Body of pancreas (tissue), 4 donors: Measurements from ENCODE around the gene NR2F1-AS1.

Experiments used
- CTCF ChIP-seq, 7 experiments: fragments of 450-650 bp in 4 of 7; fragments of 200-600 bp in 3 of 7; sonication (generic) in 3 of 7; IDR thresholded peaks; one replicate each; pipeline ENCODE4 v1.5.1; 2016 to 2019; ENCODE audit warnings: antibody characterized with exemption in 7 of 7
- POLR2A ChIP-seq, 3 donors: fragments of 450-650 bp; IDR thresholded peaks; one replicate each; pipeline ENCODE4 v1.6.1; 2016; ENCODE audit warnings: antibody characterized with exemption in 3 of 3, mild to moderate bottlenecking in 2 of 3

- TF ChIP-seq CTCF (IDR thresholded peaks at IDR 0.05) (no peak), POLR2A (IDR thresholded peaks at IDR 0.05) (no peak)
These were observed 77.4 kb downstream of the NR2F1-AS1 start for GRCh38 chr5:93503598-93504067.
